GM21576 (cell line): ENCODE results near the gene SERGEF.
A peak's percentile ranks its signal among the peaks of the same experiment; 100 is the strongest.
"Not testable (repeated sequence)": the region's sequence is repeated elsewhere in the genome, so short reads cannot be mapped to it uniquely, and the experiment has no call there.

ENCODE experiments used
- ATAC-seq: cut with Tn5 transposase; IDR thresholded peaks from one replicate; pipeline ENCODE4 v1.9.1; 2021; ENCODE audit warnings: mild to moderate bottlenecking, moderate library complexity; ENCODE audit not compliant: unreplicated experiment

The SERGEF gene

DNA sequence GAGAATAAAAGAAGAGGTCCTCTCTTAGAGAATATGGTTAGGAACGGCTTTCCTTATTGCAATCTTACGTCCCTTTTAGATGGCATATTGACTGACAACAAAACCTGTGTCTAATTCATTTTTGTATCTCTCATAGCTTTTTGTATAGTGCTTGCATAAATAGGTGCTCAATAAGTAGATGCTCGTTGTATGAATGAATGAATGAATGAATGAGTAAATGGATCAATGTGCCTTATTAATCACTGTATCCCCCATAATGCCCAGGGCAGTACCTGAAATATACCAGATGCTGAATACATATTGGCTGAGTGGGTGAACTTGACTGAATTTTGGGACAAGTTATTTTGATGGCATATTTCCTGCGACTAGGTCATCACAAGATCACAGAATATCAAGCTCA, 97.9 kb downstream of the SERGEF start:
- ATAC-seq, result no peak

- ATAC-seq, result no peak
Measured at GRCh38 chr11:17907046-17907445, 105.8 kb downstream of the SERGEF start.

DNA sequence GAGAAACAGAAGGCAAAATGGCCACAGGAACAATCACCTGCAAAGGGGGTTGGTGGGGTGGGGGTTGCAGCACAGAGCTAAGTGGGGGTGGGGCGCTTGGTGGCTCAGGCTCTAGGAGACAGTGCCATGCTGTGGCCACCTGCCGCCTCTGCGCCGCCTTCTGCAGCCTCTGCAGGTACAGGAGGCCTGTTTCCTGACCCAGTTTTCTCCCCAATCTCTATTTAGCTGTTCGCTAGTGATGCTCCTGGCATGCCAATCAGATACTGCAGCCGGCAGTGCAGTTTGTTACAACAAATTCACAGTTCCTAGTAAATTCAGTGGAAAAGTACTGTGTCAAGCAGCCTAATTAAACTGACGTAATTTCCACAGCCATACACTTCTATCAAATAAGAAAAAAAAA, 106.4 kb downstream of the SERGEF start:
- no peak for ATAC-seq

GRCh38 chr11:17905477-17905876, 107.4 kb downstream of the SERGEF start:
- peak; percentile 85 for ATAC-seq

DNA sequence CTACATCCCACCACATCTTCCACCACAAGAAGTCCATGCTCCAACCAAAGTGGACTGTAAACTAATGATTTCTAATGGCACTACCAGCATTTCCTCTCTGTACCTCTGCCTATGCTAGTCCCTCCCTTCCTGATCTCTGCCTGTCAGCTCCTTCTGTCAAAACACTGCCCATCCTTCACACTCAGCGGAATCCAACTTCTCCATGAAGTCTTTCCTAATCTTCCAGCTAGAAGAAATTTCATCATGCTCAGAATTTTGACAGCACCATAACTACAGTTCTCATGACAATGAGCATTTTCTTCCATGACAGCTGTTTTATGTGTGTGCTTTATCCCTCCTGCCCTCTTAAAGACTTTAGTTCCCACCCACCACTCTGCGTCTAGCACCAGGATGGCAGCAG, 111.4 kb downstream of the SERGEF start:
- no peak for ATAC-seq

- no peak for ATAC-seq
Measured at GRCh38 chr11:17898782-17899181, 114.1 kb downstream of the SERGEF start.

DNA sequence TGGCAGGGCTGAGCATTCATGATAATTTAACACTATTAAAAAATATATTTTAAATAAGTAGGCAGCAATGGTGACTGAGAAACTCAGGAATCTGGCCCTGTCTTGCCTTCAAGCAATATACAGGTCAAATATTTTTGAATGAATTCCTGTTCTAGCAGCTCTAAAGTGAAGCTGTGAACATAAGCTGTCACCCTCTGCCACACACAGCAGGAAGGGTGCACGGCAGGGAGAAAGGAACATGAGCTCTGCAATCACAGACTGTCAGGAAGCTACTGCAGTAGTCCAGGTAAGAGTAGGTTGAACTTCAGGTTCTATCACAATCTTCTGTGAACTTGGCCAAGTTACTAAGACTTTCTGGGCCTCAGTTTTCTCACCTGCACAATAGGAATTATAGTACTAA, 114.8 kb downstream of the SERGEF start:
- no peak for ATAC-seq

GRCh38 chr11:17897495-17897894, 115.4 kb downstream of the SERGEF start:
- ATAC-seq, result no peak

DNA sequence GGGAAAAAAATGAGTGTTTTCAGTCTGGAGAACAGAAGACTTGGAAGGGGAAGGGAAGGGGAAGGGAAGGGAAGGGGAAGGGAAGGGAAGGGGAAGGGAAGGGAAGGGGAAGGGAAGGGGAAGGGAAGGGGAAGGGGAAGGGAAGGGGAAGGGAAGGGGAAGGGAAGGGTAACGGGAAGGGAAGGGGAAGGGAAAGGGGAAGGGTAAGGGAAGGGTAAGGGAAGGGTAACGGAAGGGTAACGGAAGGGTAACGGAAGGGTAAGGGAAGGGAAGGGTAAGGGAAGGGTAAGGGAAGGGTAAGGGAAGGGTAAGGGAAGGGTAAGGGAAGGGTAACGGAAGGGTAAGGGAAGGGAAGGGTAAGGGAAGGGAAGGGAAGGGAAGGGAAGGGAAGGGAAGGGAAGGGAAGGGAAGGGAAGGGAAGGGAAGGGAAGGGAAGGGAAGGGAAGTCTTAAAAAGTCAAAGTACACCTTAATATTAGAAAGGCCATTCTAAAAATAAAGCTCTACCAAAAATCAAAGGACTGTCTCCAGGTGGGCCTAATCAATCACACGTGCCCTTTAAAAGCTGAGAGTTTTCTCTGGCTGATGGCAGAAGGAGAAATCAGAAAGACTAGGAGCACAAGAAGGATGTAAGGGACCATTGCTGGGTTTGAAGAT, 116.2 kb downstream of the SERGEF start:
- not testable (repeated sequence) for ATAC-seq

DNA sequence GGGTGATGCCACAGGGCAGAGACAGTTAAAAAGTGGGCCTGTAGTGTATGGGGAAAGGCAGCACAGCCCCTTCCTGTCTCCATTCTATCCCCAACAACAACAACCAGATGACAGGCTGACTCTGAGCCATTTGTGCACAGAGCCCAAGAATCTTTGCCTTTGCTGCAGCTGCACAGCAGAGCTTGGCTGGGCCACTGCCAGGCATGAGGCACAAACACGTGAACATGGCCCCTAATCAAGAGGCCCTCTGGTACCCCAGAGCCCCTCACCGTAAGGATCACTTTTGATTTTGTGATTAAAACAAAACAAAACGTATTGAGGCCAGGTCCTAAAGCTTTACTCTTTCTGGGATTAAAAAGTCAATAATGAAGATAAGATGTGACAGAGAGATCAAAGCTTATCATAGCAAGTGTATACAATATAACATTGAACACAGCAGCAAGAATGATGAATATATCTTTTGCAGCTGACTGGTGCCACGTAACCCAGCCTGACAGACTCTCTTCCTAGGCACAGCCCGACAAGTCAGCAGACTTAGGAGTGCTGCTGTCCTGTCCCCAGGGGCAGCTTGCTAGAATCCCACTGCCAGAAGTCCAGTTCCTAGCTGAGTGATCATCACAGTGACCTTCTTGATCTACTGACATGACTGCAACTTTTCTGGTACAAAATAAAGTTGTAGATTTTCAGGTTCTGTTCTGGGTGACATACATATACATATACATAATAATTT, 117.8 kb downstream of the SERGEF start:
- ATAC-seq, result no peak

DNA sequence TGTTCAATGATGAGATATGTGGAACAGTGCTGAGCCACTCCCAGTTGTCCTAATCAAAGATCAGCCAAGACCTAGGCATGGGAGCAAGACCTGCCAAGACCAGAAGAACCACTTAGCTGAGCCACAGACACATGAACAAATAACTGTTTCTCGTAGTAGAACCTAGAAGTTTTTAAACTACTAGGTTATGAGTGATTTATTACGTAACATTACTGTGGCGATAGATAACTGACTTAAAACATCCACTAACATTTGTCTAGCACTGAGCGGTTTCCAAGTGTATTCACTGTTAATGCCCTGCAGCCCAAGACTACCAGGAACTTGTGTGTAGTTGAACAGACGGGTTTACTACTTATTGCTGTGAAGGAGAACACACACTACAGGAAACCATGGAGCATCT, 120.4 kb downstream of the SERGEF start:
- no peak for ATAC-seq

DNA sequence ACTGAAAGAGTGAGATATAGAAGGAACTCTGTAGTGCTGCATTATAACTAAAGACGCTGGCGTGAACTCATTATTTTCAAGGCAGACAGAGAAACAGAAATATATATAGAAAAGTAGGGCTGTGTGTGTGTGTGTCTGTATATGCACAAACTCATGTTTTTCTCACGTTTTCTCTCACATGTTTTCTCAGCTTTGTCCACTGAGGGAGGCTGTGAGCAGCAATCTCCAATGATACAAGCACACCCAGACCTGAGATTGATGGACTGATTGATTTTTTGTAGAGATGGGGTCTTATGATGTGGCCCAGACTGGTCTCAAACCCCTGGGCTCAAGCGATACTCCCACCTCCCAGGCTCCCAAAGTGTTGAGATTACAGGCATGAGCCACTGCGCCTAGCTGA, 122.5 kb downstream of the SERGEF start:
- ATAC-seq, result no peak

DNA sequence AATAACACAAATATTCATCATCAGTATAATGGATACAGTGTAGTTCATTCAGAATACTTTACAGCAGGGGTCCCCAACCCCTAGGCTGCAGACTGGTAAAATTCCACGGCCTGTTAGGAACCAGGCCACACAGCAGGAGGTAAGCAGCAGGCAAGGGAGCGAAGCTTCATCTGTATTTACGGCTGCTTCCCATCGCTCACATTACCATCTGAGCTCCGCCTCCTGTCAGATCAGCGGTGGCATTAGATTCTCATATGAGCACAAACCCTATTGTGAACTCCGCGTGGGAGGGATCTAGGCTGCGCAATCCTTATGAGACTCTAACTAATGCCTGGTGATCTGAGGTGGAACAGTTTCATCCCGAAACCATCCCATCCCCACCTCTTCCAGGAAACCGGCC, 125.1 kb downstream of the SERGEF start:
- no peak for ATAC-seq

DNA sequence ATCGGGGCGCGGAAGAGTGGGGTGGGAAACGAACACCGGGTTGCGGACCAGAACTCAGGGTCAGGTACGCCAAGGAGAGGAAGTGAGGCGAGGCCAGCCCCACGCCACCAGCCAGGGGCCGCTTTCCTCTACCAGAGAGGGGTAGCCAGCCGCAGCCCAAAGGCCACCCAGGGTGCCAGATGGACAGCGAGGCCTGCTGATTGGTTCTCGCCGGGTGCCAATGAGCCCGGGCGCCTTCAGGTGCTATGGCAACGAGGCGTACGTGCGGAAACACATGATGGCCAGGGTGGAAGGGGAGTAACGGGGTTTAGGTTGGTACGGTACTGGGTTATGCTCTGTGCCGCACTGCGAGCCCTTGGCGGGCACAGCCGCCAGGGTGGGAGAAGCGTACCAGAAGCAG, 128.9 kb downstream of the SERGEF start:
- no peak for ATAC-seq

- no peak for ATAC-seq
Measured at GRCh38 chr11:17883057-17883456, 129.8 kb downstream of the SERGEF start.

GRCh38 chr11:17878743-17879142, 134.1 kb downstream of the SERGEF start:
- no peak for ATAC-seq

DNA sequence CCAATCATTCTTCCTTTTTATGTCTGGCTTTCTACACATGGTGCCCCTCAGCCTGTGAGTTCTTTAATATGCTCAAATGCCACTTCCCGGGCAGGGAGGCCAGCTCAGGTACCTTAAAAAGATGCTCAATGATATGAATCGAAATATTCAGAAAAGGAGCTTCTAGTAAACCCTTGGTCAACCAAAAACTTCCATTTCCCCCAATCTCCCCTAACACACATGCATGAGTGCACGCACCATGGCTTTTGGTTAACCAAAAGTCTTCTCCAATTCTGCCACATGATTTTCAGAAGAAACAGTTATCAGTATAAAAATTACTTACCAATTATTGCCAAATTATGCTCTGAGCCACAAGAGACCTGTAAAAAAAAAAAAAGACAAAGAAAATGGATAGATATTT, 135.0 kb downstream of the SERGEF start:
- ATAC-seq, result no peak

- no peak for ATAC-seq
Measured at GRCh38 chr11:17876827-17877226, 136.0 kb downstream of the SERGEF start.

- no peak for ATAC-seq
Measured at GRCh38 chr11:17875891-17876290, 137.0 kb downstream of the SERGEF start.

DNA sequence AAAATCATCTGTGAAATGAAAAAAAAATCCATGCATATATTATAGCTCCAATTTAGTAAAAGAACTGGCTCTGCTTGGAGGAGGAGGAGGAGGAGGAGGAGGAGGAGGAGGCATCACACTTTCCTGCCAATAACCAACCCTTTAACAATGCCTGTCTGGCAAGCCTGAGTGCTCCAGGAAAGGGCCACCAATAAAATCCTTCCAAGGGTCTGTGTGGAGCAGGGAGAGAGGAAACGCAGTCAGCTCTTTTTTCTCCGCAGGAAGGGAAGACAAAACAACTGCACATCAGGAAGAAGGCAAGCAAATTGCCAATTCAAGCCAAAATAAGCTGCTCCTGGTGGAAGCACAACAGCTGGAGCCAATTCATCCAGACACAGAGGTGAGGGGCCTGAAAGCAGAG, 139.3 kb downstream of the SERGEF start:
- ATAC-seq, result no peak

GRCh38 chr11:17868398-17868797, 144.4 kb downstream of the SERGEF start:
- ATAC-seq, result not testable (repeated sequence)

GRCh38 chr11:17867341-17867740, 145.5 kb downstream of the SERGEF start:
- ATAC-seq, result no peak
